Endodermal cell (in vitro differentiated cells): ENCODE measurements around the gene TAGLN3. TPM values are rescaled to one million over a fixed set of nuclear protein-coding genes. Genes with fewer than 3 reads are reported as not detected.

Experiments used
- DNase-seq: peaks from one replicate; pipeline ENCODE4 v3.0.0-alpha.2; 2017
- H3K27ac ChIP-seq: 2 replicates; pipeline ENCODE4 v1.5.1; 2013; ENCODE audit warnings: mild to moderate bottlenecking, low read depth, low read length, moderate library complexity
- H3K27me3 ChIP-seq: 2 replicates; pipeline ENCODE4 v1.6.1; 2013; ENCODE audit warnings: mild to moderate bottlenecking, low read length, moderate library complexity; ENCODE audit not compliant: insufficient read depth, control insufficient read depth, poor library complexity, severe bottlenecking
- H3K36me3 ChIP-seq: 2 replicates; pipeline ENCODE4 v1.7.0; 2013; ENCODE audit warnings: mild to moderate bottlenecking, low read length, moderate library complexity; ENCODE audit not compliant: control insufficient read depth, insufficient read depth
- H3K4me1 ChIP-seq: one replicate; pipeline ENCODE4 v1.7.0; 2013; ENCODE audit warnings: low read length; ENCODE audit not compliant: control insufficient read depth, insufficient read depth
- H3K4me3 ChIP-seq: 2 replicates; pipeline ENCODE4 v1.5.1; 2013; ENCODE audit warnings: mild to moderate bottlenecking, low read length, moderate library complexity
- H3K9ac ChIP-seq: 2 replicates; pipeline ENCODE4 v1.6.1; 2013; ENCODE audit warnings: mild to moderate bottlenecking, low read length, moderate library complexity; ENCODE audit not compliant: poor library complexity, severe bottlenecking; ENCODE audit errors: extremely low read depth
- H3K9me3 ChIP-seq: 2 replicates; pipeline ENCODE4 v1.6.1; 2013; ENCODE audit warnings: mild to moderate bottlenecking, low read length, moderate library complexity; ENCODE audit not compliant: control insufficient read depth
- H3K27ac Mint-ChIP-seq: 2 replicates; pipeline ENCODE4 v1.8.0; 2020; ENCODE audit warnings: mixed read lengths
- H3K27me3 Mint-ChIP-seq: 2 replicates; pipeline ENCODE4 v1.8.0; 2021; ENCODE audit warnings: mild to moderate bottlenecking, mixed read lengths; ENCODE audit not compliant: insufficient read depth
- H3K36me3 Mint-ChIP-seq: 2 replicates; pipeline ENCODE4 v1.8.0; 2020; ENCODE audit warnings: low read depth, mixed read lengths
- H3K4me1 Mint-ChIP-seq: 2 replicates; pipeline ENCODE4 v1.8.0; 2020; ENCODE audit warnings: mixed read lengths
- H3K4me3 Mint-ChIP-seq: 2 replicates; pipeline ENCODE4 v1.8.0; 2020; ENCODE audit warnings: mild to moderate bottlenecking, moderate library complexity, mixed read lengths
- H3K9me3 Mint-ChIP-seq: 2 replicates; pipeline ENCODE4 v1.8.0; 2020; ENCODE audit warnings: mild to moderate bottlenecking, mixed read lengths
- WGBS, 2 experiments: methylation state at CpG; one replicate each; pipeline versions ENCODE4 v1.1.5 to v1.1.7; 2013; ENCODE audit warnings: missing lambda C conversion rate in 2 of 2, mixed read lengths in 1 of 2; ENCODE audit not compliant: insufficient coverage in 1 of 2, insufficient read length in 1 of 2; 5-methylcytosine and 5-hydroxymethylcytosine counted together
- total RNA-seq, 2 donors: library from RNA; stranded (reverse); fragmentation: NEBNext Ultra II Directional in 1 of 2; extraction: Animal tissue kit (Norgen Biotek cat#: 25700) in 1 of 2; gene quantifications; 2 replicates in 1 of 2; 3 replicates in 1 of 2; pipeline ENCODE4 v1.2.1, GENCODE V29; 2021
- TF ChIP-seq, protein P1 (sequence below): fragments of 200-600 bp; sonication (generic); conservative IDR thresholded peaks from 2 replicates; pipeline ENCODE4 v1.5.0; 2021; ENCODE audit warnings: antibody characterized with exemption, mild to moderate bottlenecking

TAGLN3 gene
- total RNA-seq, 2 donors from 2014 or later: 1.4 to 3.7 TPM

DNA sequence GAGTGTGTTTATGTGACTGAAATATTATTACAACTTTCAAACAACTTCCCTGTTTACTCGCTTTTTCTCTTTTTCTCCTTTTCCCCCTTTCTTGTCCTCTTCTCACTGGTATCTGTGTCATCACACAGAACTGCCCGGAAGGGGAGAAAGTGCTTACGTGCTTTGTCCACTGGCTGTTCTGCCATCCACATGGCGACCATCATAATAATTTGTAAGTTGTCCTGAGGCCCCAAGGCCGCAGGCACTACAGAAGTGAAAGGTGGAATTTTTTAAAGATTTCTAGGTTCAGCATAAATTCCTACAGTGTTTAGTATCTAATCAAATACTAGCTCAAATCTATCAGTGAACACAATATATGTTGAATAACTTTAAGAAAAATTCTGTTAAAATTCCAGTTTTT lies 46.6 kb upstream of the TAGLN3 start:
- Histone ChIP-seq H3K9me3 (no peaks in the 10 kb centered on the region), H3K9ac (no peak overlapping the region), H3K4me3 (no peak overlapping the region), H3K4me1 (no peaks in the 10 kb centered on the region), H3K27ac (no peak overlapping the region), H3K27me3 (no peaks in the 10 kb centered on the region), H3K36me3 (peaks cover 60% of the 10 kb centered on the region)
- TF ChIP-seq, protein P1, sequence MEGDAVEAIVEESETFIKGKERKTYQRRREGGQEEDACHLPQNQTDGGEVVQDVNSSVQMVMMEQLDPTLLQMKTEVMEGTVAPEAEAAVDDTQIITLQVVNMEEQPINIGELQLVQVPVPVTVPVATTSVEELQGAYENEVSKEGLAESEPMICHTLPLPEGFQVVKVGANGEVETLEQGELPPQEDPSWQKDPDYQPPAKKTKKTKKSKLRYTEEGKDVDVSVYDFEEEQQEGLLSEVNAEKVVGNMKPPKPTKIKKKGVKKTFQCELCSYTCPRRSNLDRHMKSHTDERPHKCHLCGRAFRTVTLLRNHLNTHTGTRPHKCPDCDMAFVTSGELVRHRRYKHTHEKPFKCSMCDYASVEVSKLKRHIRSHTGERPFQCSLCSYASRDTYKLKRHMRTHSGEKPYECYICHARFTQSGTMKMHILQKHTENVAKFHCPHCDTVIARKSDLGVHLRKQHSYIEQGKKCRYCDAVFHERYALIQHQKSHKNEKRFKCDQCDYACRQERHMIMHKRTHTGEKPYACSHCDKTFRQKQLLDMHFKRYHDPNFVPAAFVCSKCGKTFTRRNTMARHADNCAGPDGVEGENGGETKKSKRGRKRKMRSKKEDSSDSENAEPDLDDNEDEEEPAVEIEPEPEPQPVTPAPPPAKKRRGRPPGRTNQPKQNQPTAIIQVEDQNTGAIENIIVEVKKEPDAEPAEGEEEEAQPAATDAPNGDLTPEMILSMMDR: no peak
- Mint-ChIP-seq H3K4me1 (peaks cover 23% of the 10 kb centered on the region), H3K36me3 (peaks cover 23% of the 10 kb centered on the region), H3K27ac (peak overlapping the region; percentile 53), H3K9me3 (no peaks in the 10 kb centered on the region), H3K4me3 (no peak overlapping the region), H3K27me3 (no peaks in the 10 kb centered on the region)
- no peak for DNase-seq
- 93 to 94% methylated on average over 3 to 5 of the region's 5 CpGs for WGBS, 2 experiments

DNA sequence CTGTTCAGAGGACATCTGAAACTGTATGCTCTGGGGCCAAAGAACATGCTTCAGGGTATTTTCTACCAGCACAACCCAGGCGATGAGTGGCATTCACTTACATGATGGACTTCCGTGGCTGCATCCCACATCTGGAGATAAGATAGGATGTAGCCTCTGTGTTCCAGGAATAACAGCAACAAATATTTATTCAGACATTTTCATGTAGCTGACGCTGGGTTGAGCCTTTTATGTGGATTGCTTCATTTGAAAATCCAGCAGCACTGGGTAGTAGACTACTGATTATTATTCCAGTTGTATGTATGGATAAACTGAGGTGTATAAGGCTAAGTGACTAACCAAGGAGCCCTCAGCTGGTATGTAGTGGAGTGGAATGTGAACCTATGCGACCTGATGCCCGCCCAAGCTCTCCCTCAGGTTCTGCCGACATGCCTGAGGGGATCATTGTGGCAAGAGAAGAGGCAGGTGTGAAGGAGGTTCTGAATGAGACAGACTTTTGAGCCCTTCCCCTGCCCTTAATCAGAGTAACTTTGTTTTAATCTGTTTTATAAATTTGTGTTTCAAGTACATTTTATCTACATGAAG lies 45.8 kb upstream of the TAGLN3 start:
- H3K9ac ChIP-seq: no peak overlapping the region
- no peak for DNase-seq
- H3K27me3 ChIP-seq: no peaks in the 10 kb centered on the region
- H3K4me3 ChIP-seq: no peak overlapping the region
- 93 to 96% methylated on average over 5 to 6 of the region's 6 CpGs for WGBS, 2 experiments
- peaks cover 32% of the 10 kb centered on the region for H3K4me1 Mint-ChIP-seq
- H3K4me3 Mint-ChIP-seq: no peak overlapping the region
- H3K27me3 Mint-ChIP-seq: no peaks in the 10 kb centered on the region
- no peak overlapping the region for H3K27ac Mint-ChIP-seq
- no peaks in the 10 kb centered on the region for H3K9me3 ChIP-seq
- H3K36me3 Mint-ChIP-seq: peaks cover 23% of the 10 kb centered on the region
- peaks cover 56% of the 10 kb centered on the region for H3K36me3 ChIP-seq
- TF ChIP-seq, protein P1: no peak
- no peaks in the 10 kb centered on the region for H3K9me3 Mint-ChIP-seq
- no peaks in the 10 kb centered on the region for H3K4me1 ChIP-seq
- H3K27ac ChIP-seq: no peak overlapping the region

DNA sequence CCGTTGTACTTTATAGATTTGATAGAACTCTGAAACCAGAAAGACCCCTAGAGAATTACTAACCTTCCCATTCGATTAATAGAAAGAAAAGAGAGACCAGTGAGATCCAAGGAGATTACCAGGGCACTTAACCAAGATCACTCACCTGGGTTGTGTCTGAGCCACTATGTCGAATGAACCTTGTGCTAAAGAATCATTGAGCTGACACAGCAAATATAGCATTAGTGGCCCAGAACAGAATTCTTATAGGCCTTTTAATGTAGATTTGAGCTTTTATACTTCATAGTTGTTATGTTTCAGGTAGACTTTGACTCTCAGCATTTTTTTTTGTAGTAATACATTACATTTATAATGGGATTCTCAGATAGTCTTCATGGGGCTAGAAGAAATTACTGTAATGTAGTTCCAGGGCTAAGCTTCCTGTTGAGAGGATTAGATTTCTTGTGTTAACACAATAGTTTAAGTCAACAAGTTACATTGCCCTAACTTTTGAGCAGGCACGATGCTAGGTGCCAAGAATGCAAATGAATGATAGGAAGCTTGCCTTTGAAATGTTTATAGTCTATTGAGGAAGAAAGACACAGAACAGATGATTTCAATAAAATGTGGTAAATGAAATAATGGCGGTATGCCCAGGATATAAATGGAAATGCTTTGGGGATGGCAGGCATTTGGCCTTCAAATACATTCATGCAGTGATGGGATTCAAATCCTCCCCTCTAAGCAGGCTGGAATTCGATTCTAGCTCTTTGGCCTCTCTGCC lies 44.3 kb upstream of the TAGLN3 start:
- no peaks in the 10 kb centered on the region for H3K4me1 ChIP-seq
- H3K4me3 ChIP-seq: no peak overlapping the region
- no peaks in the 10 kb centered on the region for H3K9me3 Mint-ChIP-seq
- H3K9me3 ChIP-seq: no peaks in the 10 kb centered on the region
- 73 to 76% methylated on average over 4 to 6 of the region's 6 CpGs for WGBS, 2 experiments
- peaks cover 52% of the 10 kb centered on the region for H3K36me3 ChIP-seq
- H3K4me3 Mint-ChIP-seq: no peak overlapping the region
- no peak for DNase-seq
- no peak overlapping the region for H3K27ac ChIP-seq
- peaks cover 23% of the 10 kb centered on the region for H3K36me3 Mint-ChIP-seq
- no peak overlapping the region for H3K9ac ChIP-seq
- H3K27me3 ChIP-seq: no peaks in the 10 kb centered on the region
- H3K4me1 Mint-ChIP-seq: peaks cover 31% of the 10 kb centered on the region
- TF ChIP-seq, protein P1: no peak
- no peak overlapping the region for H3K27ac Mint-ChIP-seq
- no peaks in the 10 kb centered on the region for H3K27me3 Mint-ChIP-seq
